ENCODE data around the gene CFAP20DC. TPM values are rescaled to one million over a fixed set of nuclear protein-coding genes. Genes with fewer than 3 reads are reported as not detected.

Gene CFAP20DC
- total RNA-seq, 1 donor from 2014 or later = 8.2 TPM

DNA sequence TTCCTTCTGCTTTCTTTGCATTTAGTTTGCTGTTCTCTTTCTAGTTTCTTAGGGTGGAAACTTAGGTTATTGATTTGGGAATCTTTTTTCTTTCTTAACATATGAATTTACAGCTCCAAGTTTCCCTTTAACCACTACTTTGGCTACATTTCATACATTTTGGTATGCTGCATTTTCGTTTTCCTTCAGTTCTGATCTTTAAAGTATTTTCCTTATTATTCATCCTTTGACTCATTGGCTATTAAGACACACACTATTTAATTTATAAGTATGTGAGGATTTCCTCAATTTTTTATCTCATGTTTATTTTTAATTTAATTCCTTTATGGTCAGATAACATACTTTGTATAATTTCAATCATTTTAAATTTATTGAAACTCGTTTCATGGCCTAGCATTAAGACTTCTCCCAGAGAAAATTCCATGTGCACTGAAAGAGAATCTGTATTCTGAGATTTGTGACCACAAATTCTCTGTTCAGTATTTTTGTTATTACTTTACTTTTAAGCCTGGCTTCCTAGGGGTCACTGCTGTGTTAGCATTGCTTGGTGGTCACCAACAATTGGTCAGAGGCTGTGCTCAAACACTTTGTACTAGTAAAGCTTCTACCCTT lies 87.7 kb downstream of the CFAP20DC start:
- no peak for DNase-seq (ENCODE audit: low read depth)
- TF ChIP-seq, protein P1, sequence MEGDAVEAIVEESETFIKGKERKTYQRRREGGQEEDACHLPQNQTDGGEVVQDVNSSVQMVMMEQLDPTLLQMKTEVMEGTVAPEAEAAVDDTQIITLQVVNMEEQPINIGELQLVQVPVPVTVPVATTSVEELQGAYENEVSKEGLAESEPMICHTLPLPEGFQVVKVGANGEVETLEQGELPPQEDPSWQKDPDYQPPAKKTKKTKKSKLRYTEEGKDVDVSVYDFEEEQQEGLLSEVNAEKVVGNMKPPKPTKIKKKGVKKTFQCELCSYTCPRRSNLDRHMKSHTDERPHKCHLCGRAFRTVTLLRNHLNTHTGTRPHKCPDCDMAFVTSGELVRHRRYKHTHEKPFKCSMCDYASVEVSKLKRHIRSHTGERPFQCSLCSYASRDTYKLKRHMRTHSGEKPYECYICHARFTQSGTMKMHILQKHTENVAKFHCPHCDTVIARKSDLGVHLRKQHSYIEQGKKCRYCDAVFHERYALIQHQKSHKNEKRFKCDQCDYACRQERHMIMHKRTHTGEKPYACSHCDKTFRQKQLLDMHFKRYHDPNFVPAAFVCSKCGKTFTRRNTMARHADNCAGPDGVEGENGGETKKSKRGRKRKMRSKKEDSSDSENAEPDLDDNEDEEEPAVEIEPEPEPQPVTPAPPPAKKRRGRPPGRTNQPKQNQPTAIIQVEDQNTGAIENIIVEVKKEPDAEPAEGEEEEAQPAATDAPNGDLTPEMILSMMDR (IDR thresholded peaks at IDR 0.05; ENCODE audit: insufficient read depth, low read length, poor library complexity, severe bottlenecking) = no peak

DNA sequence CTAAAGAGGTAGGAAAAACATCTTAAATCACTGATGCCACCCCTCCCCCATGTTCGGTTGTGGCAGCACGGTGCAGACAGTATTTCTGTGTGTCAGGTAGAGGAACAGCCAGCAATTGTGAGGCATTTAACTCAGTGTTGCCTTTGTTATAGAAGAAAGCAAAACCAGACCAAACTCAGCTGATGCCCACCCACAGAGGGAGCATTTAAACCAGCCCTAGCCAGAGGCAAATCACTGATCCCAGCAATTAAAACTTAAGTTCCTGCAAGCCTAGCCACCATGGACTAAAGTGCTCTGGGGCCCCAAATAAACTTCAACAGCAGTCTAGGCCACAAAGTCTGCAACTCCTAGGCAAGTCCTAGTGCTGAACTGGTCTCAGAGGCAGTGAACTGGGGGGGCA lies 94.5 kb downstream of the CFAP20DC start:
- H3K4me3 ChIP-seq (ENCODE audit: low read depth, low read length) = no peak overlapping the region
- TF ChIP-seq, protein P1 (IDR thresholded peaks at IDR 0.05; ENCODE audit: insufficient read depth, low read length, poor library complexity, severe bottlenecking) = no peak
- no peaks in the 10 kb centered on the region for H3K27me3 ChIP-seq (ENCODE audit: control insufficient read depth, insufficient read depth, low read length)
- DNase-seq (ENCODE audit: low read depth) = no peak
- no peaks in the 10 kb centered on the region for H3K36me3 ChIP-seq (ENCODE audit: control insufficient read depth, insufficient read depth, low read length)

More for the DNA sequence above, 87.7 kb downstream of the CFAP20DC start:
- Histone ChIP-seq H3K4me3 (ENCODE audit: low read depth, low read length) (no peak overlapping the region), H3K36me3 (ENCODE audit: control insufficient read depth, insufficient read depth, low read length) (no peaks in the 10 kb centered on the region), H3K27me3 (ENCODE audit: control insufficient read depth, insufficient read depth, low read length) (no peaks in the 10 kb centered on the region)

DNA sequence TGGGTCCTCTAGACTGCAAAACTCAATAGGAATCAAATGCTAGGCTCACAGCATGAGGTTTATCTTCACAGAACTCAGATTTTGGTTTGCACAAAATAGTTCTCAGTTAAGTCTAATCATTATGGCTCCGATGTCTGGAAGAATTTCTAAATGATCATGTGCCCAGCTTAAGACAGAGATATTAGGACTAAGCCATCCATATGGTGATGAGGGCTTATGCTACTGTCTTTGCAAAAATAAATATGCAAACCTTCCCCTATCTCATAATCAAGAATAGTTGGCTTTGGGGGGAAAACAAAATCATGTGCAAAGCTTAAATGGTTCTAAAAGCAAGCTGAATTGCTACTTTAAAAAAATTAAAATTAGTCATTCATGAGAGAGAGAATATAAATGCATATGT lies 96.5 kb downstream of the CFAP20DC start:
- no peak overlapping the region for H3K4me3 ChIP-seq (ENCODE audit: low read depth, low read length)
- no peaks in the 10 kb centered on the region for H3K36me3 ChIP-seq (ENCODE audit: control insufficient read depth, insufficient read depth, low read length)
- DNase-seq (ENCODE audit: low read depth) = no peak
- no peaks in the 10 kb centered on the region for H3K27me3 ChIP-seq (ENCODE audit: control insufficient read depth, insufficient read depth, low read length)
- TF ChIP-seq, protein P1 (IDR thresholded peaks at IDR 0.05; ENCODE audit: insufficient read depth, low read length, poor library complexity, severe bottlenecking) = no peak

- DNase-seq (ENCODE audit: low read depth) = peak; percentile 43
- TF ChIP-seq, protein P1 (IDR thresholded peaks at IDR 0.05; ENCODE audit: insufficient read depth, low read length, poor library complexity, severe bottlenecking) = no peak
These were observed 97.5 kb downstream of the CFAP20DC start for GRCh38 chr3:58952128-58952917.

GRCh38 chr3:58948018-58948417 lies 101.8 kb downstream of the CFAP20DC start:
- H3K27me3 ChIP-seq (ENCODE audit: control insufficient read depth, insufficient read depth, low read length) = no peaks in the 10 kb centered on the region
- TF ChIP-seq, protein P1 (IDR thresholded peaks at IDR 0.05; ENCODE audit: insufficient read depth, low read length, poor library complexity, severe bottlenecking) = no peak
- H3K4me3 ChIP-seq (ENCODE audit: low read depth, low read length) = no peak overlapping the region
- H3K36me3 ChIP-seq (ENCODE audit: control insufficient read depth, insufficient read depth, low read length) = no peaks in the 10 kb centered on the region
- no peak for DNase-seq (ENCODE audit: low read depth)

More at GRCh38 chr3:58952128-58952917, 97.5 kb downstream of the CFAP20DC start:
- Histone ChIP-seq H3K4me3 (ENCODE audit: low read depth, low read length) (no peak overlapping the region), H3K27me3 (ENCODE audit: control insufficient read depth, insufficient read depth, low read length) (no peaks in the 10 kb centered on the region), H3K36me3 (ENCODE audit: control insufficient read depth, insufficient read depth, low read length) (no peaks in the 10 kb centered on the region)
